HCT116 (cell line): ENCODE measurements around the gene CRTC3. TPM values are rescaled to one million over a fixed set of nuclear protein-coding genes. Genes with fewer than 3 reads are reported as not detected.
A peak's percentile ranks its signal among the peaks of the same experiment; 100 is the strongest.

ENCODE experiments used
- ATAC-seq: fragments of 200-7000 bp; cut with Tn5 transposase; 2 replicates; pipeline ENCODE4 v1.9.1; 2020; ENCODE audit warnings: mild to moderate bottlenecking, moderate library complexity
- BruUV-seq: library from RNA; stranded (reverse); fragments of 400-500 nt; replicated peaks from 2 replicates; lab custom pipeline; 2021; lab: Mats Ljungman, UMichigan
- CTCF ChIA-PET: fragments of 300-600 bp; sonication (Branson Sonifier 250); formaldehyde crosslinking; loops from one replicate; lab custom pipeline; 2021; ENCODE audit warnings: antibody characterized with exemption; lab: Charles Lee
- POLR2A ChIA-PET: fragments of 300-600, 350-600 bp; sonication (Branson Sonifier 250); formaldehyde crosslinking; loops from one replicate; lab custom pipeline; 2021; ENCODE audit warnings: antibody characterized with exemption; lab: Charles Lee
- RAD21 ChIA-PET, 2 experiments: fragments of 300-600 bp; sonication (Branson Sonifier 250); formaldehyde crosslinking; loops; one replicate each; lab custom pipeline; 2023; ENCODE audit warnings: low total read pairs in 2 of 2; ENCODE audit not compliant: uncharacterized antibody in 2 of 2, unreplicated experiment in 2 of 2, low non-redundant PET in 1 of 2; lab: Charles Lee
- DNase-seq: peaks from one replicate; pipeline ENCODE4 v3.0.0-alpha.2; 2010; ENCODE audit warnings: low read depth, low spot score
- H2AFZ ChIP-seq: fragments of 200-600 bp; shearing (Covaris generic), sonication (generic); 2 replicates; pipeline ENCODE4 v1.6.1; 2017; ENCODE audit warnings: low read depth, mixed run types, mixed read lengths, antibody characterized with exemption, low read length; ENCODE audit not compliant: poor library complexity, severe bottlenecking
- H3K27ac ChIP-seq: 2 replicates; pipeline ENCODE4 v1.5.1; 2012; ENCODE audit warnings: low read depth, low read length
- H3K27me3 ChIP-seq: fragments of 200-600 bp; sonication (generic); 2 replicates; pipeline ENCODE4 v1.6.1; 2016; ENCODE audit warnings: mixed run types, low read length, mixed read lengths; ENCODE audit not compliant: insufficient read depth
- H3K36me3 ChIP-seq, 2 experiments: fragments of 200-500 bp in 1 of 2; fragments of 200-600 bp in 1 of 2; sonication (Bioruptor generic) in 1 of 2; sonication (generic) in 1 of 2; 2 replicates each; pipeline versions ENCODE4 v1.5.1 to v1.6.1; 2014 to 2016; ENCODE audit warnings: low read length in 2 of 2, inconsistent platforms in 1 of 2, mixed read lengths in 1 of 2, mixed run types in 1 of 2; ENCODE audit not compliant: insufficient read depth in 2 of 2, control insufficient read depth in 1 of 2
- H3K4me1 ChIP-seq, 2 experiments: fragments of 200-600 bp in 1 of 2; sonication (generic) in 1 of 2; 2 replicates each; pipeline versions ENCODE4 v1.5.1 to v1.6.1; 2012 to 2017; ENCODE audit warnings: low read length in 2 of 2, inconsistent platforms in 1 of 2, mild to moderate bottlenecking in 1 of 2, mixed read lengths in 1 of 2, mixed run types in 1 of 2, moderate library complexity in 1 of 2; ENCODE audit not compliant: insufficient read depth in 2 of 2, control insufficient read depth in 1 of 2
- H3K4me2 ChIP-seq: fragments of 200-600 bp; sonication (generic); 2 replicates; pipeline ENCODE4 v1.6.1; 2017; ENCODE audit warnings: mixed run types, low read length, mixed read lengths
- H3K4me3 ChIP-seq, 2 experiments: fragments of 200-600 bp in 1 of 2; sonication (generic) in 1 of 2; replicated peaks in 1 of 2; 2 replicates each; pipeline ENCODE4 v1.5.1; 2011 to 2016; ENCODE audit warnings: low read length in 2 of 2, control low read depth in 1 of 2, low read depth in 1 of 2, mild to moderate bottlenecking in 1 of 2, mixed read lengths in 1 of 2, mixed run types in 1 of 2
- H3K79me2 ChIP-seq: fragments of 200-600 bp; sonication (generic); 2 replicates; pipeline ENCODE4 v1.6.1; 2017; ENCODE audit warnings: mild to moderate bottlenecking, mixed run types, low read length, moderate library complexity, mixed read lengths; ENCODE audit not compliant: insufficient read depth
- H3K9ac ChIP-seq: fragments of 200-600 bp; sonication (generic); 2 replicates; pipeline ENCODE4 v1.6.1; 2016; ENCODE audit warnings: low read length, mixed read lengths
- H3K9me2 ChIP-seq: fragments of 200-600 bp; sonication (generic), shearing (Covaris generic); 2 replicates; pipeline ENCODE4 v1.6.1; 2017; ENCODE audit warnings: mixed run types, mild to moderate bottlenecking, moderate library complexity; ENCODE audit not compliant: insufficient read depth
- H3K9me3 ChIP-seq, 2 experiments: fragments of 200-500 bp in 1 of 2; fragments of 200-600 bp in 1 of 2; sonication (Bioruptor generic) in 1 of 2; sonication (generic) in 1 of 2; 2 replicates each; pipeline ENCODE4 v1.6.1; 2014 to 2017; ENCODE audit warnings: low read length in 2 of 2, mixed read lengths in 2 of 2, inconsistent platforms in 1 of 2, low read depth in 1 of 2, mild to moderate bottlenecking in 1 of 2, mixed run types in 1 of 2, moderate library complexity in 1 of 2; ENCODE audit not compliant: control insufficient read depth in 1 of 2, insufficient read depth in 1 of 2
- H4K20me1 ChIP-seq: fragments of 200-600 bp; sonication (generic), shearing (Covaris generic); 2 replicates; pipeline ENCODE4 v1.6.1; 2017; ENCODE audit warnings: mixed run types, mild to moderate bottlenecking, moderate library complexity; ENCODE audit not compliant: insufficient read depth
- ELF1 ChIP-seq: IDR thresholded peaks from 2 replicates; pipeline ENCODE4 v1.6.1; 2012; ENCODE audit warnings: low read depth, borderline replicate concordance
- RAD21 ChIP-seq: IDR thresholded peaks from 2 replicates; pipeline ENCODE4 v1.6.1; 2012; ENCODE audit warnings: low read depth, mild to moderate bottlenecking
- SRF ChIP-seq: IDR thresholded peaks from 2 replicates; pipeline ENCODE4 v1.6.1; 2012; ENCODE audit warnings: low read depth
- YY1 ChIP-seq: IDR thresholded peaks from 2 replicates; pipeline ENCODE4 v1.6.1; 2011; ENCODE audit warnings: low read length, low read depth, moderate library complexity, mild to moderate bottlenecking; ENCODE audit not compliant: insufficient replicate concordance; ENCODE audit errors: extremely low read depth
- ZFX ChIP-seq: fragments of 450-650 bp; IDR thresholded peaks from 2 replicates; pipeline ENCODE4 v1.6.1; 2017
- intact Hi-C: fragments of 100-400 bp; cut with micrococcal nuclease; formaldehyde crosslinking; loops from 2 replicates; pipeline ENCODE4 v1.10.0; 2022
- total RNA-seq: library from RNA; stranded (reverse); gene quantifications from one replicate; pipeline ENCODE4 v1.2.1, GENCODE V29; 2021; ENCODE audit not compliant: unreplicated experiment

CRTC3 gene
- total RNA-seq, 1 experiment from 2014 or later = 20.7 TPM

GRCh38 chr15:90565866-90566265 lies 36.1 kb downstream of the CRTC3 start:
- no peak for TF ChIP-seq RAD21
- TF ChIP-seq YY1 = no peak
- no peak for TF ChIP-seq ELF1
- TF ChIP-seq SRF = no peak
- Histone ChIP-seq H3K36me3 (no peaks in the 10 kb centered on the region), H4K20me1 (peaks cover 7% of the 10 kb centered on the region; the same call in 1 of the 2 replicates), H3K9me2 (no peaks in the 10 kb centered on the region), H3K27ac (no peak overlapping the region), H3K4me3 (no peak overlapping the region), H3K27me3 (no peaks in the 10 kb centered on the region), H3K9ac (no peak overlapping the region), H3K79me2 (peaks cover 7% of the 10 kb centered on the region; the same call in 1 of the 2 replicates), H2AFZ (no peak overlapping the region), H3K4me2 (no peak overlapping the region), H3K9me3 (no peaks in the 10 kb centered on the region), H3K4me1 (peaks cover under 1 to 9% of the 10 kb centered on the region in 2 experiments; a peak in 3 of 4 replicates)
- ChIA-PET CTCF (no interaction called here), POLR2A (no interaction called here), RAD21 (no interaction called here)
- no TSS peak for BruUV-seq
- no peak for DNase-seq
- intact Hi-C loops = no loop called here
- ATAC-seq = no peak

GRCh38 chr15:90570643-90571042 lies 40.9 kb downstream of the CRTC3 start:
- ChIA-PET POLR2A (no interaction called here), RAD21 (no interaction called here), CTCF (no interaction called here)
- no peak overlapping the region for H3K4me3 ChIP-seq
- no TSS peak for BruUV-seq
- H3K9me3 ChIP-seq = no peaks in the 10 kb centered on the region
- H3K9me2 ChIP-seq = no peaks in the 10 kb centered on the region
- peaks cover 5 to 16% of the 10 kb centered on the region in 2 experiments for H3K4me1 ChIP-seq
- peaks cover 7% of the 10 kb centered on the region; the same call in 1 of the 2 replicates for H4K20me1 ChIP-seq
- ATAC-seq = peak; percentile 14; the same call in 1 of the 2 replicates
- intact Hi-C loops = no loop called here
- no peaks in the 10 kb centered on the region for H3K36me3 ChIP-seq
- no peak overlapping the region for H3K27ac ChIP-seq
- no peaks in the 10 kb centered on the region for H3K27me3 ChIP-seq
- H3K9ac ChIP-seq = no peak overlapping the region
- H3K79me2 ChIP-seq = peaks cover 18% of the 10 kb centered on the region; the same call in 1 of the 2 replicates
- DNase-seq = no peak
- H2AFZ ChIP-seq = no peak overlapping the region
- peak overlapping the region; percentile 48 for H3K4me2 ChIP-seq
- no peak for TF ChIP-seq ZFX
